Measurements from ENCODE around the gene TSHZ1.

TSHZ1 gene

GRCh38 chr18:75200605-75201280 lies 9.9 kb upstream of the TSHZ1 start:
- no peak for TF ChIP-seq CTCF (IDR thresholded peaks at IDR 0.05; ENCODE audit: extremely low read depth, missing control alignments)
- no peak for DNase-seq (ENCODE audit: low spot score)

DNA sequence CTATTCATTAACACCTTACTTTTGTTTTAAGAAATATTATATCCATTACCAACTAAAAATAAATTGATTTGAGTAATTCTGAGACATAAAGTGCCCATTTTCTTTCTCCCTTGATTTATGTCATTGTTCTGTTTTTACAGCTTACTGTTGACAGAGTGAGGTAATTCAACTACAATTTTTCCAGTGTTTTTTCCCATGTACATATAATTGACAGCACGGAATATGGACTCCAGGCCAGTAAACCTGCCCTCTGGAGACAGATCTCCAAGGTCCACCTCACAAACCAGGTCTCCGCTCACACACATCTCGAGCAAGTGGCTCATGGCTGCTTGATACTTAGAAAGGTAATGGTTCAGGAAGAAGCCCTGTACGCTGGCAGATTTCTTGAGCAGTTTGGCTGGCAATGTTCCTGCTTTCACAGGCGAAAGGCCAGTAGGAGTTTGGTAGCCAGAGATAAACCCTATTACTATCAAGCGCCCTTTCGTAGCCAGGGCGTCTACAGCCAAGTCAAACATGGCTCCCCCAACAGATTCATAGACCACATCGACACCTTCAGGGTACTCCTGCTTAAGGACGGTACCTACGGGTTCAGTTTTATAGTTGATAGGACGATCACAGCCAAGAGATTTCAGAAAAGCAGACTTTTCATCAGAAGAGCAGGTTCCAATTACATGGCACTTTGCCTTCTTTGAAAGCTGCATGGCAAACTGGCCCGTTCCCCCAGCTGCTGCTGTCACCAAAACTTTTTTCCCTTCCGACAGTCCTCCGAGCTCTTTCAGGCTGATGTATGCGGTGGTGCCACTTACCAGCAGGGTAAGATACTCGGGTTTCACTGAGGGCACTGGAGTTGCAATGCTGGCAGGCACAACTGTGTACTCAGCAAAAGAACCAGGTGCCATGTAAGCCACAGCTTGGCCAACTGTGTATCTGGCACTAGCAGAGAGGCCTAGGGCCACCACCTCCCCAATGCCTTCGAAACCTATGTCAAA lies 9.0 kb upstream of the TSHZ1 start:
- no peak for TF ChIP-seq CTCF (IDR thresholded peaks at IDR 0.05; ENCODE audit: extremely low read depth, missing control alignments)

GRCh38 chr18:75202696-75203365 lies 7.8 kb upstream of the TSHZ1 start:
- TF ChIP-seq CTCF (IDR thresholded peaks at IDR 0.05; ENCODE audit: extremely low read depth, missing control alignments), result no peak

More for the DNA sequence above, 9.0 kb upstream of the TSHZ1 start:
- DNase-seq (ENCODE audit: low spot score), result no peak

GRCh38 chr18:75203416-75204268 lies 7.0 kb upstream of the TSHZ1 start:
- TF ChIP-seq CTCF (IDR thresholded peaks at IDR 0.05; ENCODE audit: extremely low read depth, missing control alignments), result no peak
- no peak for DNase-seq (ENCODE audit: low spot score)

More at GRCh38 chr18:75202696-75203365, 7.8 kb upstream of the TSHZ1 start:
- no peak for DNase-seq (ENCODE audit: low spot score)

DNA sequence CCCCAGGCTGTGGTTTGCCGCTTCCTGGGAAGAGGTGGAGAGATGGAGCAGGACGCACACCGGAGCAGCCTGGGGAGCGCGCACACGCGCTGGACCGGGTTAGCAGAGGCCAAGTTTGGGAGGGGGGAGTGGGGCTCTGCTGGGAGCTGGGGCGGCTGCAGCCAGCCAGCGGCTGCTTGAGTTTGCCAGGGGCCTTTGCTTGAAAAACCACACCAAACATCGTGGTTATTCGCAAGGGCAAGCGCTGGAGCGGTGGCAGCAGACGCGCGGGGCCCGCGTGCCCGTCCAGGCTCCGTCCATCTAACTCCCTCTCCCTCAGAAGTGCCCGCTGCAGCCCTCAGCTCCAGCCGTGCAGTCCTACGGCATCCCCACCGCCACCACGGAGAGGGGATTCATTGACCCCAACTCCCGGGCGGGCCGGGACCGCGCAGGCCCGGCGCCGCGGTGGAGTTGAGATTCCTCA lies 6.3 kb upstream of the TSHZ1 start:
- TF ChIP-seq CTCF (IDR thresholded peaks at IDR 0.05; ENCODE audit: extremely low read depth, missing control alignments), result no peak
- peak; percentile 38 for DNase-seq (ENCODE audit: low spot score)

DNA sequence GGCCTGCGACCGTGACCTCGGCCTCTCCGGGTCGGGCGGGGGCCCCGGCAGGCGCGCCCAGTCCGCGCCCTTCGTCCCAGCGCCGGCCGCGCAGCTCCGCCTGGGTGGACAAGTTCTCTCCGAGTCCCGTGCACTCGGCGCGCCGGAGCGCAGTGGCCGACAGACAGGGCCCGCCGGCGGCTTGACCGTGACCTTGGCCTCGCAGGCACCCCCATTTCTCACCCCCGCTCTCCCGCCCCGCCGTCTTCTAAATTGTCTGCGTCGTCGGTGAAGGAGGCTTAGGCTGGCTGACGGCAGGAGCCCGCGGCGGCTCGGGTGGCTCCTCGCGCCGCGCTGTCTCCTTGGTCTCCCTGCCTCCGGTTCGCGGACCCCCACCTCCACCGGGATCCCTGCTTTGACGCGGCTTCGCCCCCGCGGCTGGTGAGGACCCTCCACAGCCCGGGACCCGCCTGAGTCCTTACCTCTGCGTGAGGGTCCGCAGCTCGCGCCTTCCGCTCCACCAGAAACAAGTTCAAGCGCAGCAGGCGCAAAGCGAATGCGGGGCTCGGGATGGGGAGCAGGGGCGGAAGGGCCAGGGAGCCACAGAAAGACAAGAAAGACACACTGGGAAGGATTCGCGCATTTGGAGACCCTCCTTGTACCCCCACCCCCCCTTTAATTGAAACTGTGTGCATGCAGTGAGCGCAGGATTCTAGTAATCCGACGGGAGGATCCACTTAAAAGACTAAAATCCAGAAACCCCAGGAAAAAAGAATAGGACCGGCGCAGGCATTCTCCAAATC lies 5.7 kb upstream of the TSHZ1 start:
- DNase-seq (ENCODE audit: low spot score), result no peak

More for the DNA sequence above, 5.7 kb upstream of the TSHZ1 start:
- no peak for TF ChIP-seq CTCF (IDR thresholded peaks at IDR 0.05; ENCODE audit: extremely low read depth, missing control alignments)
